ENCODE data around the gene SH3PXD2A.

- no peak for TF ChIP-seq POLR2A (IDR thresholded peaks at IDR 0.05)
- TF ChIP-seq, protein P1, sequence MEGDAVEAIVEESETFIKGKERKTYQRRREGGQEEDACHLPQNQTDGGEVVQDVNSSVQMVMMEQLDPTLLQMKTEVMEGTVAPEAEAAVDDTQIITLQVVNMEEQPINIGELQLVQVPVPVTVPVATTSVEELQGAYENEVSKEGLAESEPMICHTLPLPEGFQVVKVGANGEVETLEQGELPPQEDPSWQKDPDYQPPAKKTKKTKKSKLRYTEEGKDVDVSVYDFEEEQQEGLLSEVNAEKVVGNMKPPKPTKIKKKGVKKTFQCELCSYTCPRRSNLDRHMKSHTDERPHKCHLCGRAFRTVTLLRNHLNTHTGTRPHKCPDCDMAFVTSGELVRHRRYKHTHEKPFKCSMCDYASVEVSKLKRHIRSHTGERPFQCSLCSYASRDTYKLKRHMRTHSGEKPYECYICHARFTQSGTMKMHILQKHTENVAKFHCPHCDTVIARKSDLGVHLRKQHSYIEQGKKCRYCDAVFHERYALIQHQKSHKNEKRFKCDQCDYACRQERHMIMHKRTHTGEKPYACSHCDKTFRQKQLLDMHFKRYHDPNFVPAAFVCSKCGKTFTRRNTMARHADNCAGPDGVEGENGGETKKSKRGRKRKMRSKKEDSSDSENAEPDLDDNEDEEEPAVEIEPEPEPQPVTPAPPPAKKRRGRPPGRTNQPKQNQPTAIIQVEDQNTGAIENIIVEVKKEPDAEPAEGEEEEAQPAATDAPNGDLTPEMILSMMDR (IDR thresholded peaks at IDR 0.05 in 4 of 5, conservative IDR thresholded peaks at IDR 0.05 in 1 of 5) = no peak
Observed at GRCh38 chr10:103663236-103663635, 192.1 kb downstream of the SH3PXD2A start.

Measured in gastrocnemius medialis (tissue), 4 donors.